Measurements from ENCODE around the gene LEMD1. TPM values are rescaled to one million over a fixed set of nuclear protein-coding genes. Genes with fewer than 3 reads are reported as not detected.
A peak's percentile ranks its signal among the peaks of the same experiment; 100 is the strongest.
"Not testable (repeated sequence)": the region's sequence is repeated elsewhere in the genome, so short reads cannot be mapped to it uniquely, and the experiment has no call there.

Gene LEMD1
- total RNA-seq, 1 experiment from 2014 or later = 26.3 TPM

- TF ChIP-seq ARID4B (CRISPR knock-in tag; IDR thresholded peaks at IDR 0.05; ENCODE audit: borderline replicate concordance) (no peak), ETV6 (CRISPR knock-in tag; IDR thresholded peaks at IDR 0.05) (no peak), ZNF219 (CRISPR knock-in tag; IDR thresholded peaks at IDR 0.05; ENCODE audit: borderline replicate concordance) (no peak), PRRX2 (CRISPR knock-in tag; IDR thresholded peaks at IDR 0.05) (no peak), STAT6 (CRISPR knock-in tag; conservative IDR thresholded peaks at IDR 0.05; ENCODE audit: low read depth) (no peak)
- TF ChIP-seq, protein P1, sequence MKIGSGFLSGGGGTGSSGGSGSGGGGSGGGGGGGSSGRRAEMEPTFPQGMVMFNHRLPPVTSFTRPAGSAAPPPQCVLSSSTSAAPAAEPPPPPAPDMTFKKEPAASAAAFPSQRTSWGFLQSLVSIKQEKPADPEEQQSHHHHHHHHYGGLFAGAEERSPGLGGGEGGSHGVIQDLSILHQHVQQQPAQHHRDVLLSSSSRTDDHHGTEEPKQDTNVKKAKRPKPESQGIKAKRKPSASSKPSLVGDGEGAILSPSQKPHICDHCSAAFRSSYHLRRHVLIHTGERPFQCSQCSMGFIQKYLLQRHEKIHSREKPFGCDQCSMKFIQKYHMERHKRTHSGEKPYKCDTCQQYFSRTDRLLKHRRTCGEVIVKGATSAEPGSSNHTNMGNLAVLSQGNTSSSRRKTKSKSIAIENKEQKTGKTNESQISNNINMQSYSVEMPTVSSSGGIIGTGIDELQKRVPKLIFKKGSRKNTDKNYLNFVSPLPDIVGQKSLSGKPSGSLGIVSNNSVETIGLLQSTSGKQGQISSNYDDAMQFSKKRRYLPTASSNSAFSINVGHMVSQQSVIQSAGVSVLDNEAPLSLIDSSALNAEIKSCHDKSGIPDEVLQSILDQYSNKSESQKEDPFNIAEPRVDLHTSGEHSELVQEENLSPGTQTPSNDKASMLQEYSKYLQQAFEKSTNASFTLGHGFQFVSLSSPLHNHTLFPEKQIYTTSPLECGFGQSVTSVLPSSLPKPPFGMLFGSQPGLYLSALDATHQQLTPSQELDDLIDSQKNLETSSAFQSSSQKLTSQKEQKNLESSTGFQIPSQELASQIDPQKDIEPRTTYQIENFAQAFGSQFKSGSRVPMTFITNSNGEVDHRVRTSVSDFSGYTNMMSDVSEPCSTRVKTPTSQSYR (CRISPR knock-in tag; IDR thresholded peaks at IDR 0.05) = no peak
Measured at GRCh38 chr1:205434738-205435137, 12.9 kb upstream of the LEMD1 start (continued).

GRCh38 chr1:205432692-205433091 lies 10.8 kb upstream of the LEMD1 start:
- POLR2A ChIA-PET, ATAC-seq: not testable (repeated sequence)
- H3K4me1 Mint-ChIP-seq = peaks cover 37% of the 10 kb centered on the region

DNA sequence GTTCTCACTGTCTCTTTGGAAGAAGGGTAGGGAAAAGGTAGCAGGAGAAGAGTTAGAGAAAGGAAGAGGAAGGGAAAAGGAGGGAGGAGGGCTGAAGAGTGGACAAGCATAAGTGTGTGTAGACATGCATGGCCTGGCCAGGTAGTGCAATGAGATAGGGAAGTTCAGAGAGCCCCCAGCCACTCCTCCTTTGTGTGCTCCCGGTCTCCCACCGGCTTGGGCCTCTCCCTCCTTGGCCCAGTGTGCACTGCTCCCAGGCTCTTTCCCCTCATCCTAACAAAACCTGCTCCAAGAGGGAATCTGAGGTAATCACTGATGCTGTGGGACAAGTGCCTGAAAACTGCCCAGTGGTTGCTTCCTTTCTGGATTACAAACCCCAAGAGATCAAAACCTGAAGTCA lies 10.3 kb upstream of the LEMD1 start:
- H3K4me3 Mint-ChIP-seq = no peak overlapping the region
- H3K27ac Mint-ChIP-seq = no peak overlapping the region
- no peaks in the 10 kb centered on the region for H3K9me3 Mint-ChIP-seq
- peaks cover 84% of the 10 kb centered on the region for H3K27me3 Mint-ChIP-seq (ENCODE audit: low read depth)
- CTCF ChIA-PET = interaction anchor here (0.8 to 7.2 kb wide), 8 partner anchors 13 to 92 kb away, joined by 3 to 121 read pairs (median 39); partner anchors contain the start of genes BLACAT1 and LEMD1
- DNase-seq (ENCODE audit: low spot score) (no peak), ATAC-seq (0 out of 2 replicates have a peak, but pooled peaks have one; percentile 8)
- POLR2A ChIA-PET = interaction anchor here (1.8 kb wide), 1 partner anchor 13 kb away, joined by 9 read pairs; no protein-coding TSS in a partner anchor
- H3K4me1 Mint-ChIP-seq = peaks cover 33% of the 10 kb centered on the region
- H3K36me3 Mint-ChIP-seq = no peaks in the 10 kb centered on the region
- TF ChIP-seq TP53 (CRISPR knock-in tag; IDR thresholded peaks at IDR 0.05) = no peak
- TF ChIP-seq MYBL2 (CRISPR knock-in tag; IDR thresholded peaks at IDR 0.05) = no peak
- no peak for TF ChIP-seq IRF2 (CRISPR knock-in tag; IDR thresholded peaks at IDR 0.05; ENCODE audit: borderline replicate concordance, low read depth)
- no peak for TF ChIP-seq CREM (CRISPR knock-in tag; IDR thresholded peaks at IDR 0.05)
- TF ChIP-seq NFYB (CRISPR knock-in tag; conservative IDR thresholded peaks at IDR 0.05; ENCODE audit: low read depth) = no peak
- TF ChIP-seq, protein P2, sequence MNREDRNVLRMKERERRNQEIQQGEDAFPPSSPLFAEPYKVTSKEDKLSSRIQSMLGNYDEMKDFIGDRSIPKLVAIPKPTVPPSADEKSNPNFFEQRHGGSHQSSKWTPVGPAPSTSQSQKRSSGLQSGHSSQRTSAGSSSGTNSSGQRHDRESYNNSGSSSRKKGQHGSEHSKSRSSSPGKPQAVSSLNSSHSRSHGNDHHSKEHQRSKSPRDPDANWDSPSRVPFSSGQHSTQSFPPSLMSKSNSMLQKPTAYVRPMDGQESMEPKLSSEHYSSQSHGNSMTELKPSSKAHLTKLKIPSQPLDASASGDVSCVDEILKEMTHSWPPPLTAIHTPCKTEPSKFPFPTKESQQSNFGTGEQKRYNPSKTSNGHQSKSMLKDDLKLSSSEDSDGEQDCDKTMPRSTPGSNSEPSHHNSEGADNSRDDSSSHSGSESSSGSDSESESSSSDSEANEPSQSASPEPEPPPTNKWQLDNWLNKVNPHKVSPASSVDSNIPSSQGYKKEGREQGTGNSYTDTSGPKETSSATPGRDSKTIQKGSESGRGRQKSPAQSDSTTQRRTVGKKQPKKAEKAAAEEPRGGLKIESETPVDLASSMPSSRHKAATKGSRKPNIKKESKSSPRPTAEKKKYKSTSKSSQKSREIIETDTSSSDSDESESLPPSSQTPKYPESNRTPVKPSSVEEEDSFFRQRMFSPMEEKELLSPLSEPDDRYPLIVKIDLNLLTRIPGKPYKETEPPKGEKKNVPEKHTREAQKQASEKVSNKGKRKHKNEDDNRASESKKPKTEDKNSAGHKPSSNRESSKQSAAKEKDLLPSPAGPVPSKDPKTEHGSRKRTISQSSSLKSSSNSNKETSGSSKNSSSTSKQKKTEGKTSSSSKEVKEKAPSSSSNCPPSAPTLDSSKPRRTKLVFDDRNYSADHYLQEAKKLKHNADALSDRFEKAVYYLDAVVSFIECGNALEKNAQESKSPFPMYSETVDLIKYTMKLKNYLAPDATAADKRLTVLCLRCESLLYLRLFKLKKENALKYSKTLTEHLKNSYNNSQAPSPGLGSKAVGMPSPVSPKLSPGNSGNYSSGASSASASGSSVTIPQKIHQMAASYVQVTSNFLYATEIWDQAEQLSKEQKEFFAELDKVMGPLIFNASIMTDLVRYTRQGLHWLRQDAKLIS (CRISPR knock-in tag; IDR thresholded peaks at IDR 0.05; ENCODE audit: borderline replicate concordance) = no peak
- no peak for TF ChIP-seq E2F5 (CRISPR knock-in tag; IDR thresholded peaks at IDR 0.05)
- TF ChIP-seq, protein P3, sequence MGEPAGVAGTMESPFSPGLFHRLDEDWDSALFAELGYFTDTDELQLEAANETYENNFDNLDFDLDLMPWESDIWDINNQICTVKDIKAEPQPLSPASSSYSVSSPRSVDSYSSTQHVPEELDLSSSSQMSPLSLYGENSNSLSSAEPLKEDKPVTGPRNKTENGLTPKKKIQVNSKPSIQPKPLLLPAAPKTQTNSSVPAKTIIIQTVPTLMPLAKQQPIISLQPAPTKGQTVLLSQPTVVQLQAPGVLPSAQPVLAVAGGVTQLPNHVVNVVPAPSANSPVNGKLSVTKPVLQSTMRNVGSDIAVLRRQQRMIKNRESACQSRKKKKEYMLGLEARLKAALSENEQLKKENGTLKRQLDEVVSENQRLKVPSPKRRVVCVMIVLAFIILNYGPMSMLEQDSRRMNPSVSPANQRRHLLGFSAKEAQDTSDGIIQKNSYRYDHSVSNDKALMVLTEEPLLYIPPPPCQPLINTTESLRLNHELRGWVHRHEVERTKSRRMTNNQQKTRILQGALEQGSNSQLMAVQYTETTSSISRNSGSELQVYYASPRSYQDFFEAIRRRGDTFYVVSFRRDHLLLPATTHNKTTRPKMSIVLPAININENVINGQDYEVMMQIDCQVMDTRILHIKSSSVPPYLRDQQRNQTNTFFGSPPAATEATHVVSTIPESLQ (CRISPR knock-in tag; IDR thresholded peaks at IDR 0.05) = no peak
- no peak for TF ChIP-seq FOXK1 (CRISPR knock-in tag; IDR thresholded peaks at IDR 0.05)
- no peak for TF ChIP-seq RELA (CRISPR knock-in tag; IDR thresholded peaks at IDR 0.05; ENCODE audit: borderline replicate concordance)

More at GRCh38 chr1:205432692-205433091, 10.8 kb upstream of the LEMD1 start:
- not testable (repeated sequence) for H3K36me3 Mint-ChIP-seq; H3K27ac Mint-ChIP-seq; DNase-seq (ENCODE audit: low spot score); H3K4me3 Mint-ChIP-seq; H3K9me3 Mint-ChIP-seq
- H3K27me3 Mint-ChIP-seq (ENCODE audit: low read depth) = peaks cover 84% of the 10 kb centered on the region
- peak; percentile 97 for TF ChIP-seq ZNF121 (CRISPR knock-in tag; IDR thresholded peaks at IDR 0.05)
- CTCF ChIA-PET = interaction anchor here (0.8 to 7.2 kb wide), 5 partner anchors 15 to 91 kb away, joined by 3 to 121 read pairs (median 78); partner anchors contain the start of gene BLACAT1
